Activated naive CD8-positive, alpha-beta T cell treated with anti-CD3 and anti-CD28 coated beads, Interleukin-2, amount 10 ng/mL, durations not matched to agents 7 days and 5 days (primary cell): Measurements from ENCODE around the gene PPP2R5C. TPM values are rescaled to one million over a fixed set of nuclear protein-coding genes. Genes with fewer than 3 reads are reported as not detected.
"Not testable (repeated sequence)": the region's sequence is repeated elsewhere in the genome, so short reads cannot be mapped to it uniquely, and the experiment has no call there.

ENCODE experiments used
- ATAC-seq: fragments of 150-1000 bp; cut with Tn5 transposase; one replicate; pipeline ENCODE4 v1.10.0; 2021; ENCODE audit warnings: low read depth, moderate library complexity
- POLR2A ChIA-PET: fragments of 350-600 bp; sonication (Branson Sonifier 250); formaldehyde crosslinking; loops from one replicate; lab custom pipeline; 2021; ENCODE audit warnings: antibody characterized with exemption; lab: Charles Lee
- DNase-seq: peaks from one replicate; pipeline ENCODE4 v3.0.0; 2021
- H3K27ac Mint-ChIP-seq: one replicate; pipeline ENCODE4 v1.8.0; 2022; ENCODE audit warnings: mild to moderate bottlenecking, mixed read lengths
- H3K27me3 Mint-ChIP-seq: one replicate; pipeline ENCODE4 v1.8.0; 2022; ENCODE audit warnings: mild to moderate bottlenecking, moderate library complexity, mixed read lengths
- H3K36me3 Mint-ChIP-seq: one replicate; pipeline ENCODE4 v1.8.0; 2021; ENCODE audit warnings: mild to moderate bottlenecking, mixed read lengths
- H3K4me1 Mint-ChIP-seq: one replicate; pipeline ENCODE4 v1.8.0; 2021; ENCODE audit warnings: mixed read lengths
- H3K4me3 Mint-ChIP-seq: one replicate; pipeline ENCODE4 v1.8.0; 2022; ENCODE audit warnings: mild to moderate bottlenecking, moderate library complexity, mixed read lengths
- H3K9me3 Mint-ChIP-seq: one replicate; pipeline ENCODE4 v1.8.0; 2021; ENCODE audit warnings: mixed read lengths
- total RNA-seq, 2 experiments: library from RNA; stranded (reverse); gene quantifications; one replicate each; pipeline ENCODE4 v1.2.3, GENCODE V29; 2021

The PPP2R5C gene
- total RNA-seq = 100 to 1,000 TPM; 369 to 382 TPM

DNA sequence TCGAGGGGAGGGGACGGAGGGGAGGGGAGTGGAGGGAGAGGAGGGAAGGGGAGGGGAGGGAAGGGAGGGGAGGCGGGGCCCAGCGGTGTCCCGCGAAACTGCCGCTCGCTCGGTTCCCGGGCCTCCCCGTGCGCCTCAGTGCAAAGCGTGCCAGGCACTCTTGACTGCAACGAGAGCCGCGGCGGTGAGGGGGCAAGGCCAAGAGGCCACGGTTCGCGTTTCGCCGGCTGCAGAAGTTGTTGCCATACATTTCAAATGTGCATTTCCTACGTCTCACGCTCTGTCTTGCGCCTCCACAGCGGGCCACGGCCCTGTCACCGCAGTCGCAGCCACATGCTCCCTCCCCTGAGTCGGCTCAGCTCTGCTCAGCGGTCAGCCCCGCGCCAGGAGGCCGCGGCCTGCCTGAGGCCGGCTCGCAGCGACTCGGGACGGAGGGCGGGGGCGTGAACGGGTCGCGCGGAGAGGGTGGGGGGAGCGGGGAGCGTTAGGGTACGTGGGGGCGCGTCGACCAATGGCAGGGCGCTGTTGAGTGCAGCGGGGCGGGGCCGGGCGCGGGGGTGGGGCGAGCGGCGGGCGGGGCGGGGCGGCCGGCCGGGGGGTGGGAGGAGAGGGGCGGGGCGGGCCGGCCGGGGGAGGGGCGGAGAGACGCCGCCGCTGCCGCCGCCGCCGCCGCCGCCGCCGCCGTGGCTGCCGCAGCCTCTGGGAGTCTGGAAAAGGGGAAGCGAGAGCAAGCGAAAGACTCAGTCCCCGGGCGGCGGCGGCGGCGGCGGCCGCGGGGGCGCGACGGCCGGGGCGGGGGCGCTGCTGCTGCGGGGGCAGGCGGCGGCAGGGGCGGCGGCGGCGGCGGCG, at the start of gene PPP2R5C:
TSS of gene PPP2R5C (plus strand) at position 678 of the 849 bp plus-strand sequence. CDS start 185 bp downstream, outside the sequence.
- H3K4me1 Mint-ChIP-seq = peaks cover 14% of the 10 kb centered on the region
- peaks cover 7% of the 10 kb centered on the region for H3K27me3 Mint-ChIP-seq
- peak; percentile 81 for ATAC-seq
- peak within 1 kb of the TSS; percentile 89 for H3K4me3 Mint-ChIP-seq
- peaks cover 2% of the 10 kb centered on the region for H3K36me3 Mint-ChIP-seq
- POLR2A ChIA-PET = interaction anchor here (0.9 to 1.8 kb wide), 6 partner anchors 9 to 187 kb away, joined by 3 to 11 read pairs (median 4); no protein-coding TSS in a partner anchor
- peak; percentile 88 for DNase-seq
- peak within 1 kb of the TSS; percentile 80 for H3K27ac Mint-ChIP-seq
- no peaks in the 10 kb centered on the region for H3K9me3 Mint-ChIP-seq

GRCh38 chr14:101711857-101712233, 49.7 kb upstream of the PPP2R5C start:
- POLR2A ChIA-PET, H3K27me3 Mint-ChIP-seq, H3K4me3 Mint-ChIP-seq, H3K27ac Mint-ChIP-seq, H3K9me3 Mint-ChIP-seq, DNase-seq, ATAC-seq, H3K36me3 Mint-ChIP-seq: not testable (repeated sequence)
- peaks cover 15% of the 10 kb centered on the region for H3K4me1 Mint-ChIP-seq

DNA sequence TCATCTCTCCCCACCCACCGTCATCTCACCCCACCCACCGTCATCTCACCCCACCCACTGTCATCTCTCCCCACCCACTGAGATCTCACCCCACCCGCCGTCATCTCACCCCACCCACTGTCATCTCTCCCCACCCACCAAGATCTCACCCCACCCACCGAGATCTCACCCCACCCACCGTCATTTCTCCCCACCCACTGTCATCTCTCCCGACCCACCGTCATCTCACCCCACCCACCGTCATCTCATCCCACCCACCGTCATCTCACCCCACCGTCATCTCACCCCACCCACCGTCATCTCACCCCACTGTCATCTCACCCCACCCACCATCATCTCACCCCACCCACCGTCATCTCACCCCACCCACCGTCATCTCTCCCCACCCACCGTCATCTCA, 49.2 kb upstream of the PPP2R5C start:
- H3K4me1 Mint-ChIP-seq = peaks cover 11% of the 10 kb centered on the region
- DNase-seq, POLR2A ChIA-PET, H3K36me3 Mint-ChIP-seq, H3K27me3 Mint-ChIP-seq, H3K9me3 Mint-ChIP-seq, H3K27ac Mint-ChIP-seq, H3K4me3 Mint-ChIP-seq, ATAC-seq: not testable (repeated sequence)

DNA sequence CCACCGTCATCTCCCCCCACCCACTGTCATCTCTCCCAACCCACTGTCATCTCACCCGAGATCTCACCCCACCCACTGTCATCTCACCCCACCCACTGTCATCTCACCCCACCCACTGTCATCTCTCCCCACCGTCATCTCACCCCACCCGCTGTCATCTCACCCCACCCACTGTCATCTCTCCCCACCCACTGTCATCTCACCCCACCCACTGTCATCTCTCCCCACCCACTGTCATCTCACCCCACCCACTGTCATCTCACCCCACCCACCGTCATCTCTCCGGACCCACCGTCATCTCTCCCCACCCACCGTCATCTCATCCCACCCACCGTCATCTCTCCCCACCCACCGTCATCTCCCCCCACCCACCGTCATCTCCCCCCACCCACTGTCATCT, 48.4 kb upstream of the PPP2R5C start:
- ATAC-seq, H3K4me1 Mint-ChIP-seq: not testable (repeated sequence)

GRCh38 chr14:101713621-101714349, 47.7 kb upstream of the PPP2R5C start:
- no peak for ATAC-seq
- Mint-ChIP-seq H3K36me3 (peaks cover 1% of the 10 kb centered on the region), H3K4me1 (peaks cover 3% of the 10 kb centered on the region), H3K27ac (no peak overlapping the region), H3K27me3 (no peaks in the 10 kb centered on the region), H3K4me3 (no peak overlapping the region), H3K9me3 (peaks cover 2% of the 10 kb centered on the region)
- POLR2A ChIA-PET = no interaction called here
- DNase-seq = no peak

More for the DNA sequence above, 48.4 kb upstream of the PPP2R5C start:
- H3K36me3 Mint-ChIP-seq, H3K27ac Mint-ChIP-seq, H3K4me3 Mint-ChIP-seq, DNase-seq, POLR2A ChIA-PET, H3K27me3 Mint-ChIP-seq, H3K9me3 Mint-ChIP-seq: not testable (repeated sequence)

DNA sequence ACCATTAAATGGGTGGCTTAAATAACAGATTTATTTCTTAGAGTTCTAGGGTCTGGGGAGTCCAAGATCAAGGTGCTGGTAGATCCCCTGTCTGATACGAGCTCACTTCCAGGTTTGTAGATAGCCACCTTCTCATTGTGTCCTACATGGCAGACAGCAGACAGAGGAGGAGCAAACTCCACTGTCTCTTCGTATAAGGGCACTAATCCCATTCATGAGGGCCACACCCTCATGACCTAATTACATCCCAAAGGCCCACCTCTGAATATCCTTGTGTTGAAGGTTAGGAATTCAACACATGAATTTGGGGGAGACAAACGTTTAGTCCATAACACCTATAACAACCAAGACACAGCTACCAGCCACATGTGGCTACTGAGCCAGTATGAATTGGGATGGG, 47.1 kb upstream of the PPP2R5C start:
- Mint-ChIP-seq H3K27ac (no peak overlapping the region), H3K9me3 (peaks cover 2% of the 10 kb centered on the region), H3K36me3 (peaks cover 1% of the 10 kb centered on the region), H3K27me3 (no peaks in the 10 kb centered on the region), H3K4me3 (no peak overlapping the region), H3K4me1 (peaks cover 5% of the 10 kb centered on the region)
- no peak for DNase-seq
- ATAC-seq = no peak
- POLR2A ChIA-PET = no interaction called here

DNA sequence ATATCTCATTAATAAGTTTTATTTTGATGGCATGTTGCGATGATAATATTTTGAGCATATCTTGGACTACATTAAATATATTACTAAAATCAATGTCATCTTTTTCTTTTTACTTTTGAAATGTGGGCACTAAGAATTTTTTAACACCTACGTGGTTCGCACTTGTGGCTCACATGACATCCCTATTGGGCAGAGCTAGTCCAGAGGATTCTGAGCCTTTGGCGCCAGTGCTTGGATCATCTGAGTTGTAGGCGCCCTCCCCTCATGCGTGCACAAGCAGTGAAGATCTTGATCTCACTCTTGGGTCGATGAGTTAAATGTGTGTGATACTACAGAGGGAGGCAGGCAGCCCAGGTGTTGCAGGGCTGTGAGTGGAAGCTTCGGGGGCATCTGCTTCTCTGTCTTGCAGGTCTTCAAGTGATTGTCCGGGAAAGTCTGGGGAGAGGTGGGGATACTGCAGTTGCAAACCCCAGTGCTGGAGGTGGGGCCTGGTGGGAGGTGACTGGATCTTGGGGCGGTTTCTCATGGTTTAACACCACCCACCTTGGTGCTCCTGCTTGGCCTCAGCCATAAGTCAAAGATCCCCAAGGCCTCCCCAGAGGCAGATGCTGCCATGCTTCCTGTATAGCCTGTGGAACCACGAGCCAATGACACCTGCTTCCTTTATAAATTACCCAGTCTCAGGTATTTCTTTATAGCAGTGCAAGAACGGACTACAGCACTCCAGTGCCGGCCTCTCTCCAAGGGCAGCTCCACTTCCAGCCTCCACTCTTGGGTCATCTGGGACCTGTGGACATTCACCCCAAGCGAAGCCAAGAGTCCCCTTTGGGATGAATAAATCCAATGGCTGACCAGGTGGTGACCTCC, 46.1 kb upstream of the PPP2R5C start:
- peaks cover 2% of the 10 kb centered on the region for H3K9me3 Mint-ChIP-seq
- no peak overlapping the region for H3K4me3 Mint-ChIP-seq
- H3K4me1 Mint-ChIP-seq = peaks cover 5% of the 10 kb centered on the region
- H3K36me3 Mint-ChIP-seq = peaks cover 1% of the 10 kb centered on the region
- H3K27me3 Mint-ChIP-seq = no peaks in the 10 kb centered on the region
- DNase-seq = no peak
- no peak overlapping the region for H3K27ac Mint-ChIP-seq
- ATAC-seq = no peak
- POLR2A ChIA-PET = no interaction called here

- H3K36me3 Mint-ChIP-seq = peaks cover 1% of the 10 kb centered on the region
- DNase-seq (no peak), ATAC-seq (no peak)
- H3K4me1 Mint-ChIP-seq = peaks cover 7% of the 10 kb centered on the region
- no peaks in the 10 kb centered on the region for H3K27me3 Mint-ChIP-seq
- POLR2A ChIA-PET = no interaction called here
- peaks cover 2% of the 10 kb centered on the region for H3K9me3 Mint-ChIP-seq
- no peak overlapping the region for H3K4me3 Mint-ChIP-seq
- H3K27ac Mint-ChIP-seq = no peak overlapping the region
Observed at GRCh38 chr14:101716077-101716950, 45.2 kb upstream of the PPP2R5C start.

- ATAC-seq = no peak
- Mint-ChIP-seq H3K9me3 (peaks cover 2% of the 10 kb centered on the region), H3K4me3 (no peak overlapping the region), H3K27ac (no peak overlapping the region), H3K4me1 (peaks cover 14% of the 10 kb centered on the region), H3K27me3 (no peaks in the 10 kb centered on the region), H3K36me3 (peaks cover 1% of the 10 kb centered on the region)
- DNase-seq = no peak
- POLR2A ChIA-PET = no interaction called here
Observed at GRCh38 chr14:101716956-101717662, 44.4 kb upstream of the PPP2R5C start.

- POLR2A ChIA-PET = no interaction called here
- Mint-ChIP-seq H3K27me3 (no peaks in the 10 kb centered on the region), H3K9me3 (peaks cover 2% of the 10 kb centered on the region), H3K4me3 (no peak overlapping the region), H3K27ac (no peak overlapping the region), H3K4me1 (peaks cover 20% of the 10 kb centered on the region), H3K36me3 (peaks cover 1% of the 10 kb centered on the region)
- no peak for ATAC-seq
- no peak for DNase-seq
Observed at GRCh38 chr14:101717663-101718490, 43.6 kb upstream of the PPP2R5C start.

- H3K27me3 Mint-ChIP-seq = no peaks in the 10 kb centered on the region
- peaks cover 23% of the 10 kb centered on the region for H3K4me1 Mint-ChIP-seq
- no peak overlapping the region for H3K4me3 Mint-ChIP-seq
- no peak for ATAC-seq
- POLR2A ChIA-PET = interaction anchor here (0.5 kb wide), 1 partner anchor 12 kb away, joined by 3 read pairs; no protein-coding TSS in a partner anchor
- peak overlapping the region; percentile 17 for H3K27ac Mint-ChIP-seq
- peaks cover 2% of the 10 kb centered on the region for H3K9me3 Mint-ChIP-seq
- DNase-seq = no peak
- peaks cover 1% of the 10 kb centered on the region for H3K36me3 Mint-ChIP-seq
Observed at GRCh38 chr14:101719045-101719645, 42.4 kb upstream of the PPP2R5C start.
